SK-N-SH (cell line): ENCODE results near the gene ZNF878. TPM values are rescaled to one million over a fixed set of nuclear protein-coding genes. Genes with fewer than 3 reads are reported as not detected.
A peak's percentile ranks its signal among the peaks of the same experiment; 100 is the strongest.

ENCODE experiments used
- CTCF ChIA-PET: fragments of 300-600, 350-600 bp; formaldehyde crosslinking; extraction: SDS; loops from one replicate; lab custom pipeline; 2021; lab: Yijun Ruan, JAX
- POLR2A ChIA-PET: fragments of 350-600 bp; sonication (Branson Sonifier 250); formaldehyde crosslinking; extraction: SDS; loops from one replicate; lab custom pipeline; 2020; ENCODE audit warnings: antibody characterized with exemption, inconsistent platforms; lab: Yijun Ruan, JAX
- DNase-seq: peaks from one replicate; pipeline ENCODE4 v3.0.0; 2012
- H2AFZ ChIP-seq: fragments of 200-600 bp; sonication (generic); 2 replicates; pipeline ENCODE4 v1.8.1; 2016; ENCODE audit warnings: antibody characterized with exemption, mild to moderate bottlenecking, low read depth
- H3F3A ChIP-seq: fragments of 200-600 bp; sonication (generic); replicated peaks from 2 replicates; pipeline ENCODE3; 2016; ENCODE audit warnings: antibody characterized with exemption, mild to moderate bottlenecking; ENCODE audit not compliant: insufficient read depth
- H3K27ac ChIP-seq, 2 experiments: fragments of 200-500 bp in 1 of 2; fragments of 200-600 bp in 1 of 2; sonication (Bioruptor generic) in 1 of 2; sonication (generic), shearing (Covaris generic) in 1 of 2; 2 replicates each; pipeline versions ENCODE4 v1.5.1 to v1.6.1; 2014 to 2016; ENCODE audit warnings: low read depth in 2 of 2, inconsistent platforms in 1 of 2, low read length in 1 of 2, mild to moderate bottlenecking in 1 of 2, mixed read lengths in 1 of 2
- H3K27me3 ChIP-seq: fragments of 200-600 bp; sonication (generic), shearing (Covaris generic); 2 replicates; pipeline ENCODE4 v1.6.1; 2016; ENCODE audit warnings: mixed run types; ENCODE audit not compliant: insufficient read depth
- H3K36me3 ChIP-seq, 2 experiments: fragments of 200-500 bp in 1 of 2; fragments of 200-600 bp in 1 of 2; sonication (Bioruptor generic) in 1 of 2; sonication (generic) in 1 of 2; replicated peaks in 1 of 2; 2 replicates each; pipeline versions ENCODE3 to v1.5.1; 2014 to 2016; ENCODE audit warnings: low read length in 1 of 2, mild to moderate bottlenecking in 1 of 2; ENCODE audit not compliant: insufficient read depth in 2 of 2, control insufficient read depth in 1 of 2
- H3K4me1 ChIP-seq, 2 experiments: fragments of 200-500 bp in 1 of 2; fragments of 200-600 bp in 1 of 2; sonication (Bioruptor generic) in 1 of 2; sonication (generic), shearing (Covaris generic) in 1 of 2; 2 replicates each; pipeline versions ENCODE4 v1.5.1 to v1.6.1; 2014 to 2016; ENCODE audit warnings: low read depth in 1 of 2, low read length in 1 of 2, mixed run types in 1 of 2; ENCODE audit not compliant: insufficient read depth in 2 of 2, control insufficient read depth in 1 of 2
- H3K4me2 ChIP-seq: fragments of 200-600 bp; sonication (generic), shearing (Covaris generic); 2 replicates; pipeline ENCODE4 v1.6.1; 2017; ENCODE audit warnings: mixed run types
- H3K4me3 ChIP-seq, 2 experiments: fragments of 200-500 bp in 1 of 2; fragments of 200-600 bp in 1 of 2; sonication (Bioruptor generic) in 1 of 2; sonication (generic), shearing (Covaris generic) in 1 of 2; 2 replicates each; pipeline versions ENCODE4 v1.5.1 to v1.8.1; 2014 to 2016; ENCODE audit warnings: low read depth in 2 of 2, inconsistent platforms in 1 of 2, low read length in 1 of 2, mild to moderate bottlenecking in 1 of 2, mixed read lengths in 1 of 2, moderate library complexity in 1 of 2
- H3K79me2 ChIP-seq: fragments of 200-600 bp; sonication (generic); 2 replicates; pipeline ENCODE4 v1.8.1; 2017; ENCODE audit warnings: mild to moderate bottlenecking; ENCODE audit not compliant: insufficient read depth
- H3K9ac ChIP-seq: fragments of 200-600 bp; sonication (generic); 2 replicates; pipeline ENCODE4 v1.6.1; 2017; ENCODE audit warnings: mixed run types
- H3K9me2 ChIP-seq: fragments of 200-600 bp; sonication (generic); 2 replicates; pipeline ENCODE4 v1.6.1; 2017; ENCODE audit warnings: mixed run types
- H3K9me3 ChIP-seq: fragments of 200-600 bp; sonication (generic); 2 replicates; pipeline ENCODE4 v1.6.1; 2017; ENCODE audit warnings: mixed run types, mild to moderate bottlenecking, moderate library complexity
- H4K20me1 ChIP-seq: fragments of 200-600 bp; sonication (generic); 2 replicates; pipeline ENCODE4 v1.6.1; 2017; ENCODE audit warnings: mild to moderate bottlenecking, mixed run types; ENCODE audit not compliant: insufficient read depth
- CHD2 ChIP-seq: fragments of 150-350 bp; IDR thresholded peaks from 2 replicates; pipeline ENCODE4 v1.6.1; 2018; ENCODE audit warnings: low read length; ENCODE audit not compliant: partially characterized antibody
- CTCF ChIP-seq: fragments of 200-600 bp; sonication (generic); IDR thresholded peaks from 2 replicates; pipeline ENCODE4 v1.6.1; 2017; ENCODE audit warnings: antibody characterized with exemption, mild to moderate bottlenecking, moderate library complexity
- EP300 ChIP-seq, 2 experiments: IDR thresholded peaks; 2 replicates each; pipeline versions ENCODE4 v1.4.0 to v1.6.1; 2012; ENCODE audit warnings: borderline replicate concordance in 1 of 2, low read depth in 1 of 2, low read length in 1 of 2
- EZH2phosphoT487 ChIP-seq: fragments of 200-600 bp; sonication (generic); IDR thresholded peaks from 2 replicates; pipeline ENCODE4 v1.6.1; 2017; ENCODE audit warnings: low read depth, mixed run types, mild to moderate bottlenecking, antibody characterized with exemption, moderate library complexity, borderline replicate concordance
- FOSL2 ChIP-seq: IDR thresholded peaks from 2 replicates; pipeline ENCODE4 v1.4.0; 2012; ENCODE audit warnings: low read depth, mild to moderate bottlenecking, moderate library complexity, borderline replicate concordance
- JUND ChIP-seq: IDR thresholded peaks from 2 replicates; pipeline ENCODE4 v1.4.0; 2012
- MEF2A ChIP-seq: IDR thresholded peaks from 2 replicates; pipeline ENCODE4 v1.4.0; 2012; ENCODE audit warnings: low read depth, borderline replicate concordance
- MXI1 ChIP-seq: IDR thresholded peaks from 2 replicates; pipeline ENCODE4 v1.6.1; 2012; ENCODE audit warnings: mild to moderate bottlenecking, low read depth, low read length, improper control_type of control experiment
- NFIC ChIP-seq: IDR thresholded peaks from 2 replicates; pipeline ENCODE4 v1.4.0; 2012; ENCODE audit warnings: borderline replicate concordance
- NRF1 ChIP-seq: IDR thresholded peaks from 2 replicates; pipeline ENCODE4 v1.6.1; 2012; ENCODE audit warnings: low read depth, mild to moderate bottlenecking, low read length
- PBX3 ChIP-seq: IDR thresholded peaks from 2 replicates; pipeline ENCODE4; 2012
- POLR2AphosphoS5 ChIP-seq: IDR thresholded peaks from 2 replicates; pipeline ENCODE4 v1.6.1; 2012; ENCODE audit warnings: low read depth, low read length
- RAD21 ChIP-seq: IDR thresholded peaks from 2 replicates; pipeline ENCODE4 v1.6.1; 2012; ENCODE audit warnings: mild to moderate bottlenecking, low read length
- TAF1 ChIP-seq: IDR thresholded peaks from 2 replicates; pipeline ENCODE4 v1.6.1; 2012; ENCODE audit warnings: low read depth, mild to moderate bottlenecking, low read length, moderate library complexity, borderline replicate concordance
- TCF12 ChIP-seq: IDR thresholded peaks from 2 replicates; pipeline ENCODE4 v1.4.0; 2012
- TEAD4 ChIP-seq: IDR thresholded peaks from 2 replicates; pipeline ENCODE4 v1.4.0; 2012; ENCODE audit warnings: mild to moderate bottlenecking, borderline replicate concordance; ENCODE audit not compliant: insufficient read depth
- YY1 ChIP-seq: IDR thresholded peaks from 2 replicates; pipeline ENCODE4 v1.4.0; 2012; ENCODE audit warnings: low read depth, mild to moderate bottlenecking
- WGBS: methylation state at CpG from one replicate; pipeline ENCODE4 v1.1.6; 2017; ENCODE audit warnings: low lambda C conversion rate; 5-methylcytosine and 5-hydroxymethylcytosine counted together
- polyA plus RNA-seq, 3 experiments: library from polyadenylated mRNA; depleted of rRNA; stranded (reverse); fragments of >200 nt; gene quantifications; 2 replicates each; pipeline ENCODE4 v1.2.3, GENCODE V29; 2012

Gene ZNF878
- polyA plus RNA-seq, 1 of the 3 experiments (the other 2 are of a cell fraction) = 0.05 TPM

GRCh38 chr19:12042893-12043292 lies 9.9 kb downstream of the ZNF878 start:
- H3K27ac ChIP-seq = no peak overlapping the region
- TF ChIP-seq PBX3 (no peak), JUND (no peak), EZH2phosphoT487 (no peak), EP300 (IDR thresholded peaks at IDR 0.05; ENCODE audit: borderline replicate concordance in 1 of 2, low read depth in 1 of 2, low read length in 1 of 2) (no peak), NRF1 (no peak), NFIC (no peak), YY1 (no peak), TEAD4 (no peak), MEF2A (no peak), MXI1 (no peak), POLR2AphosphoS5 (no peak), CTCF (no peak)
- H3K27me3 ChIP-seq = no peaks in the 10 kb centered on the region
- H3K79me2 ChIP-seq = no peaks in the 10 kb centered on the region
- H3K4me1 ChIP-seq = no peaks in the 10 kb centered on the region
- H3K4me3 ChIP-seq = no peak overlapping the region
- CTCF ChIA-PET = no interaction called here
- DNase-seq = no peak
- H3F3A ChIP-seq = no peaks in the 10 kb centered on the region
- H3K4me2 ChIP-seq = no peak overlapping the region
- POLR2A ChIA-PET = no interaction called here
- H3K36me3 ChIP-seq = no peaks in the 10 kb centered on the region
- H2AFZ ChIP-seq = no peak overlapping the region
- no peaks in the 10 kb centered on the region for H3K9me2 ChIP-seq
- H3K9ac ChIP-seq = no peak overlapping the region
- no peaks in the 10 kb centered on the region for H4K20me1 ChIP-seq
- peaks cover 8% of the 10 kb centered on the region; the same call in 1 of the 2 replicates for H3K9me3 ChIP-seq

GRCh38 chr19:12035220-12036172 lies 17.3 kb downstream of the ZNF878 start, which contains the start of gene ZNF433:
Gene ZNF433, minus strand, starts transcription at chr19:12035679. Its CDS starts 140 bp downstream, at chr19:12035539.
- Histone ChIP-seq H3K9me2 (no peaks in the 10 kb centered on the region), H3K4me1 (peaks cover 0 to 3% of the 10 kb centered on the region in 2 experiments; a peak in 1 of 4 replicates), H3K36me3 (no peaks in the 10 kb centered on the region), H3K79me2 (peaks cover 18% of the 10 kb centered on the region; the same call in 1 of the 2 replicates), H3K27ac (peak within 1 kb of the TSS; percentile 44 to 56; a peak in 3 of 4 replicates), H3K27me3 (no peaks in the 10 kb centered on the region), H3K9me3 (no peaks in the 10 kb centered on the region), H4K20me1 (no peaks in the 10 kb centered on the region), H2AFZ (peak within 1 kb of the TSS; percentile 76), H3K9ac (peak within 1 kb of the TSS; percentile 87), H3F3A (no peaks in the 10 kb centered on the region), H3K4me3 (peak within 1 kb of the TSS; percentile 62 to 86), H3K4me2 (peak within 1 kb of the TSS; percentile 70)
- ChIA-PET POLR2A (interaction anchor here (0.6 to 2.3 kb wide), 10 partner anchors 17 to 460 kb away, joined by 3 to 23 read pairs (median 4); partner anchors contain the start of genes ZNF136, ZNF20, ZNF443 and ZNF627), CTCF (interaction anchor here (0.6 to 3.5 kb wide), 10 partner anchors 11 to 515 kb away, joined by 3 to 19 read pairs (median 5); partner anchors contain the start of genes ZNF20 and ZNF491)
- 15% methylated on average over 27 of the region's 68 CpGs for WGBS
- TF ChIP-seq MXI1 = peak; percentile 65; the same call in 1 of the 2 replicates
- TF ChIP-seq FOSL2 = no peak
- peak; percentile 82 for TF ChIP-seq PBX3
- 0 out of 2 replicates have a peak, but pooled peaks have one; percentile 7 for TF ChIP-seq RAD21
- no peak for TF ChIP-seq TCF12
- peak; percentile 22; the same call in 1 of the 2 replicates for TF ChIP-seq TAF1
- peak; percentile 82 for TF ChIP-seq POLR2AphosphoS5
- peak; percentile 1 for TF ChIP-seq CHD2
- DNase-seq = peak; percentile 97
